ENCODE measurements around the gene KIR2DL4. TPM values are rescaled to one million over a fixed set of nuclear protein-coding genes. Genes with fewer than 3 reads are reported as not detected.
"Not testable (repeated sequence)": the region's sequence is repeated elsewhere in the genome, so short reads cannot be mapped to it uniquely, and the experiment has no call there.

KIR2DL4 gene
- total RNA-seq, 4 donors from 2014 or later = 0.83 to 0.85 TPM; not detected in 2

- Histone ChIP-seq H3K4me3 (no peak overlapping the region), H3K27ac (no peak overlapping the region), H3K36me3 (no peaks in the 10 kb centered on the region), H3K27me3 (no peaks in the 10 kb centered on the region), H3K9me3 (no peaks in the 10 kb centered on the region), H3K4me1 (no peaks in the 10 kb centered on the region)
- WGBS = 71% methylated on average over 5 of the region's 5 CpGs
- TF ChIP-seq CTCF (IDR thresholded peaks at IDR 0.05) (no peak), EP300 (IDR thresholded peaks at IDR 0.05) (no peak), POLR2AphosphoS5 (IDR thresholded peaks at IDR 0.05) (no peak), POLR2A (IDR thresholded peaks at IDR 0.05) (no peak)
- peak in 1 of 2 donors; percentile 54 for DNase-seq (ENCODE audit: low spot score in 2 of 2)
Observed at GRCh38 chr19:54804101-54804500, 691 bp downstream of the KIR2DL4 start.

- Histone ChIP-seq H3K4me1 (no peaks in the 10 kb centered on the region), H3K9me3 (no peaks in the 10 kb centered on the region), H3K36me3 (no peaks in the 10 kb centered on the region), H3K27ac (no peak overlapping the region), H3K27me3 (no peaks in the 10 kb centered on the region), H3K4me3 (no peak overlapping the region)
- no peak for DNase-seq (ENCODE audit: low spot score in 2 of 2)
- WGBS = 86% methylated on average over 9 of the region's 10 CpGs
- no peak for TF ChIP-seq EP300 (IDR thresholded peaks at IDR 0.05)
Observed at GRCh38 chr19:54804571-54804970, 1.2 kb downstream of the KIR2DL4 start.

GRCh38 chr19:54805665-54806515 lies 2.5 kb downstream of the KIR2DL4 start:
- Histone ChIP-seq H3K4me1 (no peaks in the 10 kb centered on the region), H3K27me3 (no peaks in the 10 kb centered on the region), H3K4me3 (no peak overlapping the region), H3K9me3 (no peaks in the 10 kb centered on the region), H3K27ac (no peak overlapping the region), H3K36me3 (no peaks in the 10 kb centered on the region)
- DNase-seq (ENCODE audit: low spot score in 2 of 2) = peak in 1 of 2 donors; percentile 72
- 86% methylated on average over 11 of the region's 14 CpGs for WGBS
- no peak for TF ChIP-seq EP300 (IDR thresholded peaks at IDR 0.05)
- TF ChIP-seq POLR2AphosphoS5 (IDR thresholded peaks at IDR 0.05) = no peak
- TF ChIP-seq CTCF (IDR thresholded peaks at IDR 0.05) = no peak
- no peak for TF ChIP-seq POLR2A (IDR thresholded peaks at IDR 0.05)

- DNase-seq (ENCODE audit: low spot score in 2 of 2) = no peak
- Histone ChIP-seq H3K9me3 (no peaks in the 10 kb centered on the region), H3K36me3 (no peaks in the 10 kb centered on the region), H3K27me3 (no peaks in the 10 kb centered on the region), H3K4me3 (no peak overlapping the region), H3K27ac (no peak overlapping the region), H3K4me1 (no peaks in the 10 kb centered on the region)
- TF ChIP-seq POLR2AphosphoS5 (IDR thresholded peaks at IDR 0.05) = no peak
- TF ChIP-seq EP300 (IDR thresholded peaks at IDR 0.05) = no peak
- no peak for TF ChIP-seq POLR2A (IDR thresholded peaks at IDR 0.05)
- TF ChIP-seq CTCF (IDR thresholded peaks at IDR 0.05) = no peak
- whole genome bisulfite sequencing = 53% methylated on average over 2 of the region's 2 CpGs
Observed at GRCh38 chr19:54806516-54806838, 3.1 kb downstream of the KIR2DL4 start.

- DNase-seq (ENCODE audit: low spot score in 2 of 2) = not testable (repeated sequence)
Observed at GRCh38 chr19:54814571-54814970, 11.2 kb downstream of the KIR2DL4 start.

GRCh38 chr19:54816251-54816650 lies 12.8 kb downstream of the KIR2DL4 start, which contains the start of gene KIR3DL1:
Gene KIR3DL1 (plus strand): TSS chr19:54816468.
- not testable (repeated sequence) for H3K4me3 ChIP-seq; H3K27ac ChIP-seq; H3K27me3 ChIP-seq; H3K4me1 ChIP-seq; DNase-seq (ENCODE audit: low spot score in 2 of 2); H3K36me3 ChIP-seq; H3K9me3 ChIP-seq
- WGBS = 93% methylated on average over 17 of the region's 17 CpGs

More at GRCh38 chr19:54814571-54814970, 11.2 kb downstream of the KIR2DL4 start:
- not testable (repeated sequence) for H3K4me1 ChIP-seq, H3K27ac ChIP-seq, H3K36me3 ChIP-seq, H3K27me3 ChIP-seq, H3K4me3 ChIP-seq, H3K9me3 ChIP-seq
- WGBS = 75% methylated on average over 3 of the region's 3 CpGs

Data from suprapubic skin (tissue), 4 donors.